Anterior cingulate cortex (tissue), 58 donors: Measurements from ENCODE around the gene PHLDB1.
"Not testable (repeated sequence)": the region's sequence is repeated elsewhere in the genome, so short reads cannot be mapped to it uniquely, and the experiment has no call there.

ENCODE experiments used
- DNase-seq, 58 donors: peaks; one replicate each; lab custom pipeline; 2025; lab: John Stamatoyannopoulos, UW

The PHLDB1 gene

GRCh38 chr11:118604566-118604965 is 2.8 kb upstream of the PHLDB1 start:
- DNase-seq, result no peak

GRCh38 chr11:118605116-118605867 is 2.1 kb upstream of the PHLDB1 start:
- peak in 14 of 58 donors; percentile 13 to 71 (median 43) for DNase-seq

- DNase-seq, result peak in 2 of 58 donors; percentile 21 to 25
Observed at GRCh38 chr11:118606157-118606843, 1.1 kb upstream of the PHLDB1 start.

GRCh38 chr11:118606844-118607228 is 579 bp upstream of the PHLDB1 start:
- no peak for DNase-seq

- DNase-seq, result peak in 44 of 58 donors; percentile 31 to 87 (median 51)
Observed at GRCh38 chr11:118608360-118609227, 1.2 kb downstream of the PHLDB1 start.

GRCh38 chr11:118609380-118610224 is 2.2 kb downstream of the PHLDB1 start:
- DNase-seq, result peak in 46 of 58 donors; percentile 33 to 89 (median 66)

- no peak for DNase-seq
Observed at GRCh38 chr11:118610225-118610772, 2.9 kb downstream of the PHLDB1 start.

GRCh38 chr11:118610773-118611432 is 3.5 kb downstream of the PHLDB1 start:
- DNase-seq, result peak in 37 of 58 donors; percentile 19 to 85 (median 51)

GRCh38 chr11:118611433-118611795 is 4.0 kb downstream of the PHLDB1 start:
- DNase-seq, result not testable (repeated sequence)

GRCh38 chr11:118612378-118612777 is 5.0 kb downstream of the PHLDB1 start:
- DNase-seq, result no peak

- no peak for DNase-seq
Observed at GRCh38 chr11:118614511-118614910, 7.1 kb downstream of the PHLDB1 start.

GRCh38 chr11:118615282-118615975 is 8.0 kb downstream of the PHLDB1 start:
- DNase-seq, result no peak

GRCh38 chr11:118615976-118616371 is 8.6 kb downstream of the PHLDB1 start:
- no peak for DNase-seq

- DNase-seq, result peak in 54 of 58 donors; percentile 27 to 88 (median 72)
Observed at GRCh38 chr11:118618115-118618990, 10.9 kb downstream of the PHLDB1 start.

- peak in 4 of 58 donors; percentile 29 to 62 (median 49) for DNase-seq
Observed at GRCh38 chr11:118618991-118619375, 11.6 kb downstream of the PHLDB1 start.

- peak in 29 of 58 donors; percentile 24 to 71 (median 44) for DNase-seq
Observed at GRCh38 chr11:118619444-118620197, 12.2 kb downstream of the PHLDB1 start.
